Superior temporal gyrus (tissue), 1 donor: ENCODE data around the gene HELZ.
"Not testable (repeated sequence)": the region's sequence is repeated elsewhere in the genome, so short reads cannot be mapped to it uniquely, and the experiment has no call there.

ENCODE experiments used
- DNase-seq: peaks from one replicate; pipeline ENCODE4 v3.0.0-alpha.2; 2016; ENCODE audit errors: extremely low spot score

HELZ gene, protein sequence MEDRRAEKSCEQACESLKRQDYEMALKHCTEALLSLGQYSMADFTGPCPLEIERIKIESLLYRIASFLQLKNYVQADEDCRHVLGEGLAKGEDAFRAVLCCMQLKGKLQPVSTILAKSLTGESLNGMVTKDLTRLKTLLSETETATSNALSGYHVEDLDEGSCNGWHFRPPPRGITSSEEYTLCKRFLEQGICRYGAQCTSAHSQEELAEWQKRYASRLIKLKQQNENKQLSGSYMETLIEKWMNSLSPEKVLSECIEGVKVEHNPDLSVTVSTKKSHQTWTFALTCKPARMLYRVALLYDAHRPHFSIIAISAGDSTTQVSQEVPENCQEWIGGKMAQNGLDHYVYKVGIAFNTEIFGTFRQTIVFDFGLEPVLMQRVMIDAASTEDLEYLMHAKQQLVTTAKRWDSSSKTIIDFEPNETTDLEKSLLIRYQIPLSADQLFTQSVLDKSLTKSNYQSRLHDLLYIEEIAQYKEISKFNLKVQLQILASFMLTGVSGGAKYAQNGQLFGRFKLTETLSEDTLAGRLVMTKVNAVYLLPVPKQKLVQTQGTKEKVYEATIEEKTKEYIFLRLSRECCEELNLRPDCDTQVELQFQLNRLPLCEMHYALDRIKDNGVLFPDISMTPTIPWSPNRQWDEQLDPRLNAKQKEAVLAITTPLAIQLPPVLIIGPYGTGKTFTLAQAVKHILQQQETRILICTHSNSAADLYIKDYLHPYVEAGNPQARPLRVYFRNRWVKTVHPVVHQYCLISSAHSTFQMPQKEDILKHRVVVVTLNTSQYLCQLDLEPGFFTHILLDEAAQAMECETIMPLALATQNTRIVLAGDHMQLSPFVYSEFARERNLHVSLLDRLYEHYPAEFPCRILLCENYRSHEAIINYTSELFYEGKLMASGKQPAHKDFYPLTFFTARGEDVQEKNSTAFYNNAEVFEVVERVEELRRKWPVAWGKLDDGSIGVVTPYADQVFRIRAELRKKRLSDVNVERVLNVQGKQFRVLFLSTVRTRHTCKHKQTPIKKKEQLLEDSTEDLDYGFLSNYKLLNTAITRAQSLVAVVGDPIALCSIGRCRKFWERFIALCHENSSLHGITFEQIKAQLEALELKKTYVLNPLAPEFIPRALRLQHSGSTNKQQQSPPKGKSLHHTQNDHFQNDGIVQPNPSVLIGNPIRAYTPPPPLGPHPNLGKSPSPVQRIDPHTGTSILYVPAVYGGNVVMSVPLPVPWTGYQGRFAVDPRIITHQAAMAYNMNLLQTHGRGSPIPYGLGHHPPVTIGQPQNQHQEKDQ (N-terminal part only)

DNA sequence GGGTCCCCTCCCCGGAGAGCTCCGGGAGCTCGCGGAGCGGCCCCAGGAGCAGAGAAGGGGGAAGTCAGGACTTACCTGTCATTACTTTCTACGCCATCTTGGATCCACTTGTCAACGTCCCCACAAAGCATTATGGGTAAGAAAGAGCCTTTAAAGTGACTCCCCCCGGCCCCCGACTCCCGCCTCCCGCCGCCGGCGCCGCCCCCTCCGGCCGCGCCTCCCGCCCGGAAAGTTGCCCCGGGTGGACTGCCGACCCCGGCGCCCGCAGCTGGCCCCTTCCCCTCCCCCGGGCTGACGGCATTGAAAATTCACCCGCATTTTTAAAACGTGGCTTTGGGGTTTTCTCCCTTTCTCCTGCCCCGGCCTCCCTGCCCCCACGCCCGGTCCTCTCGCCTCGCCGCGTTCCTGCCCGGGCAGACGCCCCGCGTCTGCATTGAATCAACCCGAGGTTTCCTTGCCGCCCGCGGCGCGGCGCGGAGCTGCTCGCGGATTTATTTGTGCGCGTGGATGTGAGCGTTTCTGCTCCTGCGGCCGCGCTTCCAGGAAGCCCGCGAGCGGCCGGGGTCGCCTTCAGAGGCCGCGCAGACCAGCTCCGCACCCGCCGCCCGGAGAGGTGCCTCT lies at the start of gene HELZ:
HELZ (minus strand) TSS at position 124 of the 621 bp plus-strand sequence. CDS start 26,392 bp downstream, outside the sequence.
- peak; percentile 79 for DNase-seq

DNA sequence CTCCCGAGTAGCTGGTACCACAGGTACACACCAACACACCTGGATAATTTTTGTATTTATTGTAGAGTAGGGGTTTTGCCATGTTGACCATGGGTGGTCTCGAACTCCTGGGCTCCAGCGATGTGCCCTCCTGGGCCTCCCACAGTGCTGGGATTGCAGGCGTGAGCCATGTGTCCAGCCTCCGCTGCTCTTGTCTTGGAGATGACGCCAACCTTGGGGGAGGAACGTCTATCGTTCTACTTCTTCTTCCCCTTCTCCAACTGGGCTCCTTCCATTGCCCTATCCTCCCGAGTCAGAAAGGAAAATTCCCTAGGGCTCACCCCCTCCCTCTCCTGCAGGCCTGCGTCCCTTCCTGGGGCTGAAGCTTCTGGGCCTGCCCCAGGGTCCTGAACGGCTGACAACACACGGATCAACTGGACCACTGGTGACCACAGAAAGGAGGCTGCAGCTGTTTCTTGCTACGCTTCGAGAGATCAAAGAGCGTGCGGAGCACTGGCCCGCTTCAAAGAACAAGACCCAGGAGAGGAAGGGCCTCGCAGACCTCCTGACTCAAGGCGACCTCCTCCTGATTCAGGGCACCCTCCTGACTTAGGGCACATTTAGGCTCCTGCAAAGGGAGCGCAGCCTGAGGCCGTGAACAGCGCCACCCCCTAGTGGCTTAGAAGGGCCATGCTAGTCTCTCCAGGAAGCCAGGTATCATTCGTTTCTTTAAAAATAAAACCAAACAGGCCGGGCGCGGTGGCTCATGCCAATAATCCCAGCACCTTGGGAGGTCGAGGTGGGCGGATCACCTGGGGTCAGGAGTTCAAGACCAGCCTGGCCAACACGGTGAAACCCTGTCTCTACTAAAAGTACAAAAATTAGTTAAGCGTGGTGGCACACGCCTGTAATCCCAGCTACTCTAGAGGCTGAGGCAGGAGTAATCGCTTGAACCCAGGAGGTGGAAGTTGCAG lies 48.5 kb upstream of the HELZ start:
- peak; percentile 25 for DNase-seq

GRCh38 chr17:67290711-67291291 lies 45.8 kb upstream of the HELZ start:
- no peak for DNase-seq

DNA sequence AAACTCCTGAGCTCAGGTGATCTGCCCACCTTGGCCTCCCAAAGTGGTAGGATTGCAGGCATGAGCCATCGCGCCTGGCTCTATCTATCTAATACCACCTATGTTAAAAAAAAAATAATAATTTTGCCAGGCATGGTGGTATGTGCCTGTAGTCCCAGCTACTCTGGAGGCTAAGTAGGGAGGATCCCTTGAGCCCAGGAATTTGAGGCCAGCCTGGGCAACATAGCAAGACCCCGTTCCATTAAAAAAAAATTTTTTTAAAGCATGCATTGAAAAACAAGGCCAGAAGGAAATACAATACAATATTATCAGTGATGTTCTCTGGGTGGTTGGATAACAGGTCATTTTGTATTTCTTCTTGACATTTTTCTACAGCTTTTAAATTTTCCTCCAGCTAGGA lies 45.2 kb upstream of the HELZ start:
- no peak for DNase-seq

- peak; percentile 49 for DNase-seq
Measured at GRCh38 chr17:67289181-67289876, 44.3 kb upstream of the HELZ start.

GRCh38 chr17:67286826-67287225 lies 41.8 kb upstream of the HELZ start:
- DNase-seq = not testable (repeated sequence)

DNA sequence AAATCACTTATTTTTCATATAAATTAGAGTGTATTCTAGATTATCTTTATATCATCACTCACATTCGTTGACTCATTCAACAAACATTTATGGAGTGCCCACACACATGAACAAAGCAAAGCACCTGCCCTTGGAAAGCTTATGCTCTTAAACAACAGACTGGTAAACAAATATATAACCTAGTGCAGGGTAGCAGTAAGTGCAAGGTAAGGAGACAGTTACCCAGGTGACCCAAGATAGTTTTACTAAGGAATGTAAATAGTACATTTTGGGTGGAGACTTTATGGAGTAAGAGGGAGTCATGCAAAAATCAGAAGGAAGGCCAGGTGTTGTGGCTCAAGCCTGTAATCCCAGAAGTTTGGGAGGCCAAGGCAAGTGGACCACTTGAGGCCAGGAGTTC lies 40.4 kb upstream of the HELZ start:
- DNase-seq = no peak

DNA sequence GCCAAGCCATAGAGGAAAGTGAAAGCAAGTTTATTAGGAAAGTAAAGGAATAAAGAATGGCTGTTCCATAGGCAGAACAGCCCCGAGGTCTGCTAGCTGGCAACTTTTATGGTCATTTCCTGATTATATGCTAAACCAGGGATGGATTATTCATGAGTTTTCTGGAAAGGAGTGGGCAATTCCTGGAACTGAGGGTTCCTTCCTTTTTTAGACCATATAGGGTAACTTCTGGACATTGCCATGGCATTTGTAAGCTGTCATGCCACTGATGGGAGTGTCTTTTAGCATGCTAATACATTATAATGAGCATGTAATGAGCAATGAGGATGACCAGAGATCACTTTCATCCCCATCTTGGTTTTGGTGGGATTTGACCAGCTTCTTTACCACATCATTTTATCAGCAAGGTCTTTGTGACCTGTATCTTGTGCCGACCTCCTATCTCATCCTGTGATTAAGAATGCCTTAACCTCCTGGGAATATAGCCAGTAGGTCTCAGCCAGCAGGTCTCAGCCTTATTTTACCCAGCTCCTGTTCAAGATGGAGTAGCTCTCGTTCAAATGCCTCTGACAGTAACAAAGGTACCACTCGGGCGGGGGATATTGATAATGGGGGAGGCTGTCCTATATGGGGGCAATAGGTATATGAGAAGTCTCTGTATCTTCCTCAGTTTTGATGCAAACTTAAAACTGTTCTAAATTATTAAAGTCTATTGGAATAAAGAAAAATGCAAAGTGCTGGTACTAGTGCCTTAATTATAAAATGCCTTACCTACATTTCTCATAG lies 38.9 kb upstream of the HELZ start:
- no peak for DNase-seq

- no peak for DNase-seq
Measured at GRCh38 chr17:67281743-67282142, 36.7 kb upstream of the HELZ start.

GRCh38 chr17:67281053-67281452 lies 36.1 kb upstream of the HELZ start:
- DNase-seq = no peak

- no peak for DNase-seq
Measured at GRCh38 chr17:67280279-67280678, 35.3 kb upstream of the HELZ start.

- DNase-seq = no peak
Measured at GRCh38 chr17:67279115-67279514, 34.1 kb upstream of the HELZ start.

GRCh38 chr17:67278363-67278762 lies 33.4 kb upstream of the HELZ start:
- no peak for DNase-seq

DNA sequence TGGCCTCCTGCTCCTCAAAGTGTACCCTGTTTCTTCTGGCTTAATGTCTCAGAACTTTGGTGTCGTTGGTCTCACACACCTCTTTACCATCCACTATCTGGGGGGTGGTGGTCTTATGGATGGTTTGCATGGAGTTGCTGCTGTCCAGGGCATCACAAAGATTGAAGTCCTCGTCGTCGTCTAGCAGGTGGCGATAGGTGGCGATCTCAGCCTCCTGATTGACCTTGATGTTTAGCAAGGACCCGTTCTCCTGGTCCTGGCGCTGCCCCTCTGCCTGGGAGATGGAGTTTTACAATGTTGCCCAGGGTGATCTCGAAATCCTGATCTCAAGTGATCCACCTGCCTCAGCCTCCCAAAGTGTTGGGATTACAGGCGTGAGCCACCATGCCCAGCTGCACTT lies 31.1 kb upstream of the HELZ start:
- no peak for DNase-seq

DNA sequence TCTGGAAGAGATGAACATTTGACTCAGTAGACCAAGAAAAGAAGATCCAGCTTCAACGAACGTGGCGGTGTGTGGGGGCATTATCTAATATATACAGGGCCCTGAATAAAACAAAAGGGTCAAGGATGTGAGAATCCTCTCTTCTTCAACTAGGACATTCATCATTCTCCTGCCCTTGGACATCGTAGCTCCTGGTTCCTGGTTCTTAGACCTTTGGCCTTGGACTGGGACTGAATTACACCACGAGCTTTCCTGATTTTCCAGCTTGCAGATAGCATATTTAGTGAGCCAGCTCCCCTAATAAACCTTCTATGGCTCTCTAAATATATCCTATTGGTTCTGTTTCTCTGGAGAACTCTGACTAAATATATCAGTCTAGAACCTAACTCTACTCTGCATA lies 29.5 kb upstream of the HELZ start:
- DNase-seq = no peak

GRCh38 chr17:67273900-67274299 lies 28.9 kb upstream of the HELZ start:
- DNase-seq = no peak

DNA sequence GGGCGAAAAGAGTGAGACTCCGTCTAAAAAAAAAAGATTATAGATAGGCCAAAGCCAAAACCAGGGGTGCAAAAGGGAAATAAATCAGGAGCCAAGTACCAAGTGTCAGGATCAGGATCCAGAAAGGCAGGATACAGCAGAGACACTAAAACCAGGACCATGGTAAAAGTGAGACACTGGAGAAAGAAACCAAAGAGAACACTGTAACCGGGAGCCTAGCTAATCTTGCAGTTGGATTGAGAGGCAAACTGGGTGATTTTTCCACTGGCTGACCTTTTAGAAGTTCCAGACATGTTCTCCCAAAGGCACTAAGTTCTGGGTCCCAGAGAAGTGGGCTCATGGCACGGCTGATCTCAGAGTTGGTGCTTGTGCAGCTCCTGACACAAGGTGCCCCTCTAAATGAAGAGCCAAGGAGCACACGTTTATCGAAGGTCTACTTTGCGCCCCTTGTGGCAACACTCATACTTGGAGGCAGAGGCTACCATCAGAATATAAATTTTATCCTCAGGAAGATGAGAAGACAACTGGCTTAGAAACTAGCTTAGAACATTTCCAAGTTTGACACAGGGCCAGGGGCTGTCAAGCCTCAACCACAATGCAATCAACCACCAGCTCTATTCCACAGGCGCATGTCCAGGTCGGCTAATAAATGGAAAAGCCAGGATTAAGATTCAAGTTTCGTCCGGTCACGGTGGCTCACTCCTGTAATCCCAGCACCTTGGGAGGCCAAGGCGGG lies 27.5 kb upstream of the HELZ start:
- no peak for DNase-seq

DNA sequence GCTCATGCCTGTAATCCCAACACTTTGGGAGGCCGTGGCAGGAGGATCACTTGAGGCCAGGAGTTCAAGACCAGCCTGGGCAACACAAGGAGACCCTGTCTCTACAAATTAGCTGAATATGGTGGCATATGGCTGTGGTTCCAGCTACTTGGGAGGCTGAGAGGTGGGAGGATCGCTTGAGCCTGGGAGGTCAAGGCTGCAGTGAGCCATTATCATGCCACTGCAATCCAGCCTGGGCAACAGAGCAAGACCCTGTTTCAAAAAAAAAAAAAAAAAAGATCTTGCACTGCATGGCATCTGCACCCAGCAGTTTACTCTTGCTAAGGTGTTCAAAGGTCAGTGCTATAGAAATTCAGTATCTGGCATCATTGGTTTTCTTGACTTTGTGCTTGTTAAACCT lies 26.2 kb upstream of the HELZ start:
- DNase-seq = not testable (repeated sequence)
